PFSK-1 (cell line): ENCODE results near the gene PREX1.

ENCODE experiments used
- FOXP2 ChIP-seq: optimal IDR thresholded peaks from 2 replicates; pipeline ENCODE3; 2011; ENCODE audit warnings: borderline replicate concordance, control low read depth, inconsistent platforms; ENCODE audit not compliant: insufficient read depth; ENCODE audit errors: extremely low read length, extremely low read depth
- POLR2AphosphoS5 ChIP-seq: IDR thresholded peaks from 2 replicates; pipeline ENCODE4 v1.6.1; 2012; ENCODE audit warnings: low read depth, mild to moderate bottlenecking, control low read depth, low read length, moderate library complexity
- TAF1 ChIP-seq: IDR thresholded peaks from 2 replicates; pipeline ENCODE4 v1.6.1; 2012; ENCODE audit warnings: low read length, control low read depth, borderline replicate concordance; ENCODE audit not compliant: insufficient read depth
- TF ChIP-seq, protein P1 (sequence below), 2 experiments: IDR thresholded peaks; 2 replicates each; pipeline versions ENCODE4 v1.6.1 to v1.8.0; 2011 to 2012; ENCODE audit warnings: low read depth in 2 of 2, low read length in 2 of 2, control low read depth in 1 of 2, inconsistent platforms in 1 of 2, mild to moderate bottlenecking in 1 of 2, moderate library complexity in 1 of 2; ENCODE audit not compliant: insufficient read depth in 1 of 2

DNA sequence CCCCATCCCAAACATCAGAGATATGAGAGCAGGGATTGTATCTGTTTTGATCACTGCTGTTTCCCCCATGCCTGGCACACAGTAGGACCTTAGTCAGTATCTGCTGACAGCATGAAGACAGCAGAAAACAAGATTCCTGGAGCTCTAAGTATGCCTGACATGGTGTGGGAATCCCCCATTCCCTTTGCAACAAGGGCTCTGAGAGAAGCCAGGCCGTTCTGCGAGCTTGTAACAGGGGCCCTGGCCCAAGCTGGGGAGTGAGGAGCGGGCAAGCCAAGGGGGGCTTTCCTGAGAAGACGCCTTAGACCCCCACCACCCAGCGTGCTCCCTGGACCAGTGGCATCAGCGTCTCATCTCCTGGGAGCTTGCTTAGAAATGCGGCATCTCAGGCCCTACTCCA lies 25.2 kb downstream of the PREX1 start:
- TF ChIP-seq POLR2AphosphoS5, result no peak
- TF ChIP-seq TAF1, result no peak
- TF ChIP-seq, protein P1, sequence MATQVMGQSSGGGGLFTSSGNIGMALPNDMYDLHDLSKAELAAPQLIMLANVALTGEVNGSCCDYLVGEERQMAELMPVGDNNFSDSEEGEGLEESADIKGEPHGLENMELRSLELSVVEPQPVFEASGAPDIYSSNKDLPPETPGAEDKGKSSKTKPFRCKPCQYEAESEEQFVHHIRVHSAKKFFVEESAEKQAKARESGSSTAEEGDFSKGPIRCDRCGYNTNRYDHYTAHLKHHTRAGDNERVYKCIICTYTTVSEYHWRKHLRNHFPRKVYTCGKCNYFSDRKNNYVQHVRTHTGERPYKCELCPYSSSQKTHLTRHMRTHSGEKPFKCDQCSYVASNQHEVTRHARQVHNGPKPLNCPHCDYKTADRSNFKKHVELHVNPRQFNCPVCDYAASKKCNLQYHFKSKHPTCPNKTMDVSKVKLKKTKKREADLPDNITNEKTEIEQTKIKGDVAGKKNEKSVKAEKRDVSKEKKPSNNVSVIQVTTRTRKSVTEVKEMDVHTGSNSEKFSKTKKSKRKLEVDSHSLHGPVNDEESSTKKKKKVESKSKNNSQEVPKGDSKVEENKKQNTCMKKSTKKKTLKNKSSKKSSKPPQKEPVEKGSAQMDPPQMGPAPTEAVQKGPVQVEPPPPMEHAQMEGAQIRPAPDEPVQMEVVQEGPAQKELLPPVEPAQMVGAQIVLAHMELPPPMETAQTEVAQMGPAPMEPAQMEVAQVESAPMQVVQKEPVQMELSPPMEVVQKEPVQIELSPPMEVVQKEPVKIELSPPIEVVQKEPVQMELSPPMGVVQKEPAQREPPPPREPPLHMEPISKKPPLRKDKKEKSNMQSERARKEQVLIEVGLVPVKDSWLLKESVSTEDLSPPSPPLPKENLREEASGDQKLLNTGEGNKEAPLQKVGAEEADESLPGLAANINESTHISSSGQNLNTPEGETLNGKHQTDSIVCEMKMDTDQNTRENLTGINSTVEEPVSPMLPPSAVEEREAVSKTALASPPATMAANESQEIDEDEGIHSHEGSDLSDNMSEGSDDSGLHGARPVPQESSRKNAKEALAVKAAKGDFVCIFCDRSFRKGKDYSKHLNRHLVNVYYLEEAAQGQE (IDR thresholded peaks at IDR 0.05; ENCODE audit: insufficient read depth in 1 of 2, low read depth in 2 of 2, low read length in 2 of 2), result no peak
- no peak for TF ChIP-seq FOXP2
